Measurements from ENCODE around the gene SMC3. TPM values are rescaled to one million over a fixed set of nuclear protein-coding genes. Genes with fewer than 3 reads are reported as not detected.

SMC3 gene
- total RNA-seq, 1 donor from 2014 or later: 94.6 TPM

- H3K9me3 Mint-ChIP-seq (ENCODE audit: low read depth): no peaks in the 10 kb centered on the region
- H3K27me3 Mint-ChIP-seq: no peaks in the 10 kb centered on the region
- no peak for DNase-seq (ENCODE audit: low spot score, unreplicated experiment)
- H3K4me3 Mint-ChIP-seq (ENCODE audit: low read depth): no peak overlapping the region
- TF ChIP-seq CTCF (IDR thresholded peaks at IDR 0.05; ENCODE audit: unreplicated experiment): no peak
- H3K4me1 Mint-ChIP-seq (ENCODE audit: low read depth): peaks cover 22% of the 10 kb centered on the region
- no peaks in the 10 kb centered on the region for H3K36me3 Mint-ChIP-seq (ENCODE audit: insufficient read depth)
- H3K27ac Mint-ChIP-seq: no peak overlapping the region
Observed at GRCh38 chr10:110546077-110546476, 21.4 kb upstream of the SMC3 start.

DNA sequence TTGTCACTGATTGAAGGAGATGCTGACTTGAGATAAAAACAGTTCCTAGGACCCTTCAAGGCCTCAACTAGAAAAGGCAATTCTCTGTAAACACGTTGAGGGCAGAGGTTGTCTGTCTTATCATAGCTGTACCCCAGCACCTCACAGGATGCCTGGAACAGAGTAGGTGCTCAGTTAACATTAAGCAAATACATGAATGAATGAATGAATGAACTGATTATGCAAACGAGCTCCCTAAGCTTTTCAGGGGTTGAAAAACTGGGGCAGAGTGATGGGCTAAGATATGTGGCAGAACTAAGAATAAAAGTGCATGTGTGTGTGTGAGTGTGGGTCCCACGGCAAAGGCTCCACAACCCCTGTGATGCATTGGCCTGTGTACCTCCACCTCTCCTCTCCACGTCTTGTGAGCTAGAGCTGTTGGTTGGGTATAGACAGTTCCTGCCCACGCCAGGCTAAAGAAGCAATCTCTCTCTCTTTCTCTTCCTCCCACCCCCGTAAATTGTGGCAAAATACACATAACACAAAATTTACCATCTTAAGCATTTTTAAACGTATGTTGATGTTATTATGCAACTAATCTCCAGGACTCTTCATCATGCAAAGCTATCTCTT, 20.9 kb upstream of the SMC3 start:
- no peak overlapping the region for H3K4me3 Mint-ChIP-seq (ENCODE audit: low read depth)
- no peak overlapping the region for H3K27ac Mint-ChIP-seq
- H3K9me3 Mint-ChIP-seq (ENCODE audit: low read depth): no peaks in the 10 kb centered on the region
- TF ChIP-seq CTCF (IDR thresholded peaks at IDR 0.05; ENCODE audit: unreplicated experiment): no peak
- peaks cover 25% of the 10 kb centered on the region for H3K4me1 Mint-ChIP-seq (ENCODE audit: low read depth)
- no peaks in the 10 kb centered on the region for H3K27me3 Mint-ChIP-seq
- no peak for DNase-seq (ENCODE audit: low spot score, unreplicated experiment)
- no peaks in the 10 kb centered on the region for H3K36me3 Mint-ChIP-seq (ENCODE audit: insufficient read depth)

GRCh38 chr10:110547139-110547761, 20.2 kb upstream of the SMC3 start:
- Mint-ChIP-seq H3K36me3 (ENCODE audit: insufficient read depth) (no peaks in the 10 kb centered on the region), H3K4me1 (ENCODE audit: low read depth) (peaks cover 27% of the 10 kb centered on the region), H3K4me3 (ENCODE audit: low read depth) (no peak overlapping the region), H3K9me3 (ENCODE audit: low read depth) (peaks cover 3% of the 10 kb centered on the region), H3K27ac (no peak overlapping the region), H3K27me3 (no peaks in the 10 kb centered on the region)
- peak; percentile 82 for TF ChIP-seq CTCF (IDR thresholded peaks at IDR 0.05; ENCODE audit: unreplicated experiment)
- DNase-seq (ENCODE audit: low spot score, unreplicated experiment): no peak

- H3K36me3 Mint-ChIP-seq (ENCODE audit: insufficient read depth): no peaks in the 10 kb centered on the region
- DNase-seq (ENCODE audit: low spot score, unreplicated experiment): no peak
- no peak for TF ChIP-seq CTCF (IDR thresholded peaks at IDR 0.05; ENCODE audit: unreplicated experiment)
- no peak overlapping the region for H3K4me3 Mint-ChIP-seq (ENCODE audit: low read depth)
- H3K4me1 Mint-ChIP-seq (ENCODE audit: low read depth): peaks cover 27% of the 10 kb centered on the region
- no peaks in the 10 kb centered on the region for H3K27me3 Mint-ChIP-seq
- peaks cover 7% of the 10 kb centered on the region for H3K9me3 Mint-ChIP-seq (ENCODE audit: low read depth)
- no peak overlapping the region for H3K27ac Mint-ChIP-seq
Observed at GRCh38 chr10:110548002-110548401, 19.5 kb upstream of the SMC3 start.

DNA sequence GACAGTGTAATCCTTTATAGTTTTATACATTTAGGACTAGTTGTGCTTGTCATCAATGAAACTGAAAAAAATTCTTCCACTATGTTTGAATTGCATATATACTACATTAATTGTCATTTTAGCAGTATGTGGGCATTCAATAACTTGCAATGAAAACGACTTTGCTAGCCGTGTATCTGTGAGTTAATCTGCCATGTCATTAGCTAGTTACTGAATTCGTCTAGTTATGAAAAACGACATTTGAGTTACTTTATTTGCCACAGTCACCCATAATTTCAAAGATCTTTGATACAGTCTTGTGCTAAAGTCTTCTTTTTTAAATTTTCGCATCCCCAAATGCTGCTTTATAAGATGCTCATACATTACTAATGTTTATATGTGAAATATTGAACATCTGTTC, 18.3 kb upstream of the SMC3 start:
- H3K9me3 Mint-ChIP-seq (ENCODE audit: low read depth): peaks cover 11% of the 10 kb centered on the region
- no peak for TF ChIP-seq CTCF (IDR thresholded peaks at IDR 0.05; ENCODE audit: unreplicated experiment)

More for the DNA sequence above, 18.3 kb upstream of the SMC3 start:
- DNase-seq (ENCODE audit: low spot score, unreplicated experiment): no peak
- Mint-ChIP-seq H3K36me3 (ENCODE audit: insufficient read depth) (peaks cover 5% of the 10 kb centered on the region), H3K4me3 (ENCODE audit: low read depth) (no peak overlapping the region), H3K4me1 (ENCODE audit: low read depth) (peaks cover 35% of the 10 kb centered on the region), H3K27ac (no peak overlapping the region), H3K27me3 (no peaks in the 10 kb centered on the region)
